HepG2 (cell line): ENCODE results near the gene USP12. TPM values are rescaled to one million over a fixed set of nuclear protein-coding genes. Genes with fewer than 3 reads are reported as not detected.

Experiments used
- ATAC-seq: fragments of 200-7000 bp; cut with Tn5 transposase; 3 replicates; pipeline ENCODE4 v1.9.1; 2020; ENCODE audit warnings: mild to moderate bottlenecking, moderate library complexity
- BruUV-seq: library from RNA; stranded (reverse); fragments of 400-500 nt; replicated peaks from 2 replicates; lab custom pipeline; 2021; lab: Mats Ljungman, UMichigan
- CTCF ChIA-PET: fragments of 300-600 bp; formaldehyde crosslinking; extraction: SDS; loops from one replicate; lab custom pipeline; 2021; ENCODE audit warnings: low total read pairs, inconsistent platforms, low intra/inter-chr PET ratio; lab: Yijun Ruan, JAX
- POLR2A ChIA-PET: fragments of 350-600 bp; sonication (Branson Sonifier 250); formaldehyde crosslinking; loops from one replicate; lab custom pipeline; 2020; ENCODE audit warnings: antibody characterized with exemption, inconsistent platforms; lab: Yijun Ruan, JAX
- DNase-seq: peaks from one replicate; pipeline ENCODE4 v3.0.0-alpha.2; 2015; ENCODE audit warnings: low spot score
- FAIRE-seq: peaks from 3 replicates; lab custom pipeline; 2011; peaks lifted over from hg19 to GRCh38; lab: Jason Lieb, UNC
- H2AFZ ChIP-seq: one replicate; pipeline ENCODE4 v1.6.1; 2011; ENCODE audit warnings: low read length, inconsistent platforms
- H3K27ac ChIP-seq: fragments of 300-600 bp; 3 replicates; pipeline ENCODE4 v1.8.0; 2011; ENCODE audit warnings: mixed run types, mild to moderate bottlenecking, mixed read lengths, low read length, inconsistent platforms; ENCODE audit not compliant: insufficient read depth; ENCODE audit errors: extremely low read length
- H3K27me3 ChIP-seq, 2 experiments: fragments of 200-600 bp in 1 of 2; 2 replicates in 1 of 2; 3 replicates in 1 of 2; pipeline versions ENCODE4 v1.6.0 to v1.8.0; 2011; ENCODE audit warnings: low read length in 2 of 2, mild to moderate bottlenecking in 2 of 2, moderate library complexity in 2 of 2, inconsistent platforms in 1 of 2; ENCODE audit not compliant: insufficient read depth in 2 of 2, control insufficient read depth in 1 of 2
- H3K36me3 ChIP-seq, 2 experiments: fragments of 200-600 bp in 1 of 2; replicated peaks in 1 of 2; 2 replicates in 1 of 2; 3 replicates in 1 of 2; pipeline versions ENCODE4 v1.5.1 to v1.8.0; 2011; ENCODE audit warnings: low read length in 2 of 2, inconsistent platforms in 1 of 2; ENCODE audit not compliant: insufficient read depth in 2 of 2, control insufficient read depth in 1 of 2
- H3K4me1 ChIP-seq: 2 replicates; pipeline ENCODE4 v1.5.1; 2012; ENCODE audit warnings: low read length, inconsistent platforms; ENCODE audit not compliant: insufficient read depth
- H3K4me2 ChIP-seq: 2 replicates; pipeline ENCODE4 v1.6.0; 2011; ENCODE audit warnings: low read depth, low read length, inconsistent platforms
- H3K4me3 ChIP-seq, 3 experiments: fragments of 200-600 bp in 1 of 3; sonication (generic), shearing (Covaris generic) in 1 of 3; replicated peaks in 1 of 3; 2 replicates each; pipeline ENCODE4 v1.5.1; 2011 to 2016; ENCODE audit warnings: low read length in 3 of 3, inconsistent platforms in 2 of 3, low read depth in 2 of 3, mild to moderate bottlenecking in 2 of 3, control low read depth in 1 of 3, mixed read lengths in 1 of 3; ENCODE audit not compliant: insufficient read depth in 1 of 3
- H3K79me2 ChIP-seq: one replicate; pipeline ENCODE4 v1.6.1; 2011; ENCODE audit warnings: low read length, inconsistent platforms; ENCODE audit not compliant: insufficient read depth
- H3K9ac ChIP-seq: 2 replicates; pipeline ENCODE4 v1.6.0; 2011; ENCODE audit warnings: mild to moderate bottlenecking, low read depth, low read length, inconsistent platforms; ENCODE audit not compliant: insufficient read depth
- H3K9me3 ChIP-seq: 2 replicates; pipeline ENCODE4 v1.5.1; 2012; ENCODE audit warnings: mild to moderate bottlenecking, low read length
- H4K20me1 ChIP-seq: 2 replicates; pipeline ENCODE4 v1.6.0; 2011; ENCODE audit warnings: inconsistent platforms, mild to moderate bottlenecking, low read length, moderate library complexity; ENCODE audit not compliant: insufficient read depth
- DNMT3B ChIP-seq: conservative IDR thresholded peaks from 2 replicates; pipeline ENCODE4 v1.6.1; 2016; ENCODE audit warnings: missing biosample characterization, control low read depth
- MNT ChIP-seq: fragments of 450-650 bp; IDR thresholded peaks from 2 replicates; pipeline ENCODE4 v1.6.1; 2016
- ZNF646 ChIP-seq: sonication (generic); formaldehyde crosslinking; IDR thresholded peaks from 2 replicates; pipeline ENCODE4 v1.9.0; 2021; ENCODE audit warnings: mild to moderate bottlenecking, missing genetic modification reagents
- WGBS: methylation state at CpG from one replicate; pipeline ENCODE4 v1.1.6; 2017; ENCODE audit warnings: low lambda C conversion rate; 5-methylcytosine and 5-hydroxymethylcytosine counted together
- in situ Hi-C: cut with HindIII; loops from 2 replicates; pipeline ENCODE4 v1.10.0; 2017; ENCODE audit warnings: low pct_unique_long_range_greater_than_20kb; ENCODE audit not compliant: extremely low pct_ligation_motif_present
- intact Hi-C: fragments of 100-400 bp; cut with micrococcal nuclease; formaldehyde crosslinking; loops from one replicate; pipeline ENCODE4 v1.10.0; 2022; ENCODE audit not compliant: unreplicated experiment
- polyA plus RNA-seq, 8 experiments: library from polyadenylated mRNA; depleted of rRNA in 3 of 8; stranded (reverse) in 7 of 8; unstranded in 1 of 8; fragments of >200 nt; fragmentation: Illumina TruSeq in 4 of 8; extraction: Trizol in 4 of 8; gene quantifications; 2 replicates each; pipeline versions ENCODE4 v1.2.1 to v1.2.3, GENCODE V29; 2011 to 2016; ENCODE audit warnings: low read depth in 4 of 8, missing spikeins in 1 of 8, mixed read lengths in 1 of 8; ENCODE audit not compliant: insufficient read depth in 1 of 8
- total RNA-seq, 5 experiments: library from RNA; depleted of rRNA; stranded (reverse); fragments of >200 nt; fragmentation: Illumina TruSeq; extraction: Trizol; gene quantifications; 2 replicates each; pipeline ENCODE4 v1.2.3, GENCODE V29; 2016; ENCODE audit warnings: low read depth in 1 of 5

Gene USP12
- total and polyA plus RNA-seq, 2 of the 13 experiments (the other 11 are each of a cell fraction or from before 2014, with no cell fraction given), result 9.8 to 19.5 TPM

DNA sequence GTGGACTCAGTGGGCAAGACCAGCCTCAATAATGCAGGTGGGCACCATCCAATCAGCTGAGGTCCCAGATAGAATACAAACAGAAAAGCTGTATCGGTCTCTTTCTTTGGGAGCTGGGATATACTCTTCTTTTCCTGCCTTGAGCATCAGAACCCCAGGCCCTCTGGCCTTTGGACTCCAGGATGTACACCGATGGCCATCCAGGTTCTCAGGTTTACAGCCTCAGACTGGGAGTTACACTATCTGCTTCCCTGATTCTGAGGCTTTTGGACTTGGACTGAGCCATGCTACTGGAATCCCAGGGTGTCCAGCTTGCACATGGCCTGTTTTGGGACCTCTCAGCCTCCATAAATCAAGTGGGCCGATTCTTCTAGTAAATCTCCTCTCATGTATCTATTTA, 27.6 kb upstream of the USP12 start (continued):
- TF ChIP-seq ZNF646 (CRISPR knock-in tag), result no peak
- TF ChIP-seq, all 625 proteins: peak for 0

DNA sequence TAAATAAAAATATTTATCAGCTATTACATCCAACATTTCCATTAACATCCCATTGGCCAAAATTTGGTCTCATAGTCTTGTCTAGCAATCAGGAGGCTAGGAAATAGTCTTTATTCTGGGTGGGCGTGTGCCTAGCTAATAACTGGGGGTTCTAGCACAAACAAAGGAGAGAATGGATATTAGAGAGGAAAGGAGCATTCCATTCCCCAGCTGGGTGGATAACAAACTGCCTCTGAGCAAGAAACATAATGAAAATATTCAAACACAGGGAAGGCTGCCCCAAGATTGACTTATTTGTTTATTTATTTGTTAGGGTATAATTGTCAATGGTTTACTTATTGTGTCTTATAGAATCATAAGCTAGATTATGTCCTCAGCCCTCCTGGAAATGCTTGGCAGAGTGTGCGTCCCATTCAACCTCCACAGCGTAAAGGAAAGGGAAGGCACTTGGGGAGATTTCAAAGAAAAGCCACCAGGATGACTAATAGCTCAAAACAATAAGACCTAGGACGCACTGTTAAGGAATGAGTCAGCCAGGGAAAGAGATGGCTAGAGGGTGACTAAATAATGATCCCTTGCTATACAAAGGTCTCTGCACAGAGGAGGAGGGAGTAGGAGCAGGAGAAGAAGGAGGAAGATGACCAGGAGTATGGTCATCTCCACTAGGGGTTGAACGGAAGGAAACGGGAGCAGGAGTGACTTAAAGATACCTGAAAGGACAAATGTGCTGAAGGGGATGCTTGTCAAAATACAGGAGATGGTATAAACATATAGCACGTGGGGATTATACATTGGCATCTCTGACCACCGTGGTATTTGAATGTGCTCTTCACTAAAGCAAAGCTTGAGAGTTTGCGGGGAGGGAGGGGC, 23.5 kb upstream of the USP12 start:
- no peaks in the 10 kb centered on the region for H3K79me2 ChIP-seq
- H2AFZ ChIP-seq, result no peak overlapping the region
- ChIA-PET CTCF (no interaction called here), POLR2A (no interaction called here)
- FAIRE-seq (no peak), DNase-seq (no peak), ATAC-seq (no peak)
- H4K20me1 ChIP-seq, result no peaks in the 10 kb centered on the region
- intact Hi-C loops, result no loop called here
- no peaks in the 10 kb centered on the region for H3K4me1 ChIP-seq
- no peak overlapping the region for H3K9ac ChIP-seq
- no peak overlapping the region for H3K27ac ChIP-seq
- in situ Hi-C loops, result no loop called here
- no peaks in the 10 kb centered on the region for H3K9me3 ChIP-seq
- 17% methylated on average over 9 of the region's 9 CpGs for WGBS
- H3K4me3 ChIP-seq, result no peak overlapping the region
- H3K27me3 ChIP-seq, result peaks cover 1 to 4% of the 10 kb centered on the region in 2 experiments; a peak in 4 of 5 replicates
- H3K4me2 ChIP-seq, result no peak overlapping the region
- H3K36me3 ChIP-seq, result no peaks in the 10 kb centered on the region
- TF ChIP-seq DNMT3B (CRISPR knock-in tag) (no peak), MNT (0 out of 2 replicates have a peak, but pooled peaks have one; percentile 4)
- BruUV-seq, result no TSS peak
